Measurements from ENCODE around the gene RGS7BP.

DNA sequence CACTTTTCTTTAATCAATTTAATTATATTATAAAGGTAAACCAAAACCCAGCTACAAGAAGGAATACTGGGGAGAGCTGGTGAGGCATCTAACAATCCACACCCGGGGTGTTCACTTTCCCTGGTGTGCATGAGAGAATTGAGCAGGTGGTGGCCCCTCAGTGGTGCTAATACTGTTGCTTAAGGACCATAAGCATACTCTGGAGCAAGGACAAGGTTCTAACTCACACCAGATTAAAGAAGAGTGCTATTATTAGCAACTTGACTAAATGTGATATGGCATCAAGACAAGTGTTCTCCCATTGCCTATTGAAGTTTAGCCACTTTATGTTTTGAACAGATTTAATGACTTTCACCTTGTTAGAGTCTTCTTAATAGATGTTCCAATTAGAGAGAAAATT is 8.8 kb downstream of the RGS7BP start:
- no peak for TF ChIP-seq TAF1 (IDR thresholded peaks at IDR 0.05; ENCODE audit: low read depth)
- no peak for TF ChIP-seq YY1 (IDR thresholded peaks at IDR 0.05; ENCODE audit: low read depth)

Data from Ishikawa (cell line).